Smooth muscle cell (in vitro differentiated cells): ENCODE measurements around the gene WBP1L. TPM values are rescaled to one million over a fixed set of nuclear protein-coding genes. Genes with fewer than 3 reads are reported as not detected.

Source experiments
- polyA plus RNA-seq: library from polyadenylated mRNA; unstranded; fragments of >200 nt; fragmentation: Nextera tagmentation; extraction: Ambion mirVana; gene quantifications from 2 replicates; pipeline ENCODE4 v1.2.1, GENCODE V29; 2016
- small RNA-seq: library from RNA; depleted of rRNA; stranded (forward); fragments of <200 nt; gene quantifications from one replicate; pipeline ENCODE3, GENCODE V24; 2014
- total RNA-seq: library from RNA; depleted of rRNA; stranded (reverse); fragments of >200 nt; gene quantifications from 2 replicates; pipeline ENCODE4 v1.2.3, GENCODE V29; 2014

Gene WBP1L
- total and polyA plus RNA-seq, 2 experiments from 2014 or later, result 18.0 to 45.3 TPM

Small RNA genes within 50 kb of the gene (small RNA-seq; reads per million reads assigned to genes)
- not detected for gene RNU6-1231P

Other genes starting within 250 kb of the WBP1L start
- gene ACTR1A, start 241.2 kb upstream of the WBP1L start, total RNA-seq, result 144 and 146 TPM in 2 replicates
- 115 and 149 TPM in 2 replicates for gene ACTR1A, start 241.2 kb upstream of the WBP1L start, polyA plus RNA-seq
- 8.5 and 8.9 TPM in 2 replicates for gene SUFU, start 240.0 kb upstream of the WBP1L start, total RNA-seq
- gene SUFU, start 240.0 kb upstream of the WBP1L start, polyA plus RNA-seq, result 17.2 and 17.3 TPM in 2 replicates
- gene TRIM8, start 99.5 kb upstream of the WBP1L start, total RNA-seq, result 64.1 and 78.8 TPM in 2 replicates
- gene TRIM8, start 99.5 kb upstream of the WBP1L start, polyA plus RNA-seq, result 77.8 and 78.0 TPM in 2 replicates
- gene ARL3, start 29.6 kb upstream of the WBP1L start, total RNA-seq, result 12.7 and 14.1 TPM in 2 replicates
- gene ARL3, start 29.6 kb upstream of the WBP1L start, polyA plus RNA-seq, result 30.2 and 31.0 TPM in 2 replicates
- gene SFXN2, start 29.3 kb upstream of the WBP1L start, total RNA-seq, result 2.6 and 2.9 TPM in 2 replicates
- 1.7 and 2.0 TPM in 2 replicates for gene SFXN2, start 29.3 kb upstream of the WBP1L start, polyA plus RNA-seq
- gene CYP17A1, start 93.5 kb downstream of the WBP1L start, total RNA-seq, result not detected in 2 replicates
- not detected in 2 replicates for gene CYP17A1, start 93.5 kb downstream of the WBP1L start, polyA plus RNA-seq
- 18.3 and 35.7 TPM in 2 replicates for gene BORCS7, start 110.3 kb downstream of the WBP1L start, total RNA-seq
- gene BORCS7, start 110.3 kb downstream of the WBP1L start, polyA plus RNA-seq, result 9.3 and 11.5 TPM in 2 replicates
- gene AS3MT, start 125.5 kb downstream of the WBP1L start, total RNA-seq, result 3.7 and 4.2 TPM in 2 replicates
- 1.7 and 2.2 TPM in 2 replicates for gene AS3MT, start 125.5 kb downstream of the WBP1L start, polyA plus RNA-seq
- gene CNNM2, start 174.3 kb downstream of the WBP1L start, total RNA-seq, result 6.7 and 8.4 TPM in 2 replicates
- 4.9 and 5.5 TPM in 2 replicates for gene CNNM2, start 174.3 kb downstream of the WBP1L start, polyA plus RNA-seq